Neutrophil (primary cell): Measurements from ENCODE around the gene JAM2.
"Not testable (repeated sequence)": the region's sequence is repeated elsewhere in the genome, so short reads cannot be mapped to it uniquely, and the experiment has no call there.

Source experiments
- H3K27ac ChIP-seq: fragments of 200-600 bp; sonication (generic); 2 replicates; pipeline ENCODE4 v1.5.1; 2016; ENCODE audit warnings: mild to moderate bottlenecking, moderate library complexity
- H3K27me3 ChIP-seq: fragments of 200-600 bp; sonication (generic); 2 replicates; pipeline ENCODE4 v1.6.0; 2016; ENCODE audit warnings: mild to moderate bottlenecking
- H3K36me3 ChIP-seq: fragments of 200-600 bp; sonication (generic); 2 replicates; pipeline ENCODE4 v1.5.1; 2017
- H3K4me1 ChIP-seq, 2 experiments: fragments of 200-600 bp in 1 of 2; sonication (generic) in 1 of 2; 1 replicate in 1 of 2; 2 replicates in 1 of 2; pipeline versions ENCODE4 v1.5.1 to v1.6.1; 2013 to 2016; ENCODE audit warnings: low read depth in 1 of 2, low read length in 1 of 2, mild to moderate bottlenecking in 1 of 2, moderate library complexity in 1 of 2; ENCODE audit not compliant: control insufficient read depth in 1 of 2, insufficient read depth in 1 of 2
- H3K4me3 ChIP-seq, 2 experiments: fragments of 200-600 bp in 1 of 2; sonication (generic) in 1 of 2; 1 replicate in 1 of 2; 2 replicates in 1 of 2; pipeline ENCODE4 v1.5.1; 2013 to 2016; ENCODE audit warnings: low read depth in 1 of 2, low read length in 1 of 2, mild to moderate bottlenecking in 1 of 2, moderate library complexity in 1 of 2
- H3K9me3 ChIP-seq: fragments of 200-600 bp; sonication (generic); 2 replicates; pipeline ENCODE4 v1.5.1; 2016
- CTCF ChIP-seq: fragments of 200-600 bp; sonication (generic); IDR thresholded peaks from 2 replicates; pipeline ENCODE4 v1.5.1; 2016; ENCODE audit warnings: antibody characterized with exemption

The JAM2 gene

GRCh38 chr21:25708467-25709065 lies 69.5 kb downstream of the JAM2 start:
- Histone ChIP-seq H3K4me1 (no peaks in the 10 kb centered on the region), H3K36me3 (no peaks in the 10 kb centered on the region), H3K9me3 (no peaks in the 10 kb centered on the region), H3K4me3 (no peak overlapping the region), H3K27ac (no peak overlapping the region), H3K27me3 (no peaks in the 10 kb centered on the region)
- TF ChIP-seq CTCF = peak; percentile 71

DNA sequence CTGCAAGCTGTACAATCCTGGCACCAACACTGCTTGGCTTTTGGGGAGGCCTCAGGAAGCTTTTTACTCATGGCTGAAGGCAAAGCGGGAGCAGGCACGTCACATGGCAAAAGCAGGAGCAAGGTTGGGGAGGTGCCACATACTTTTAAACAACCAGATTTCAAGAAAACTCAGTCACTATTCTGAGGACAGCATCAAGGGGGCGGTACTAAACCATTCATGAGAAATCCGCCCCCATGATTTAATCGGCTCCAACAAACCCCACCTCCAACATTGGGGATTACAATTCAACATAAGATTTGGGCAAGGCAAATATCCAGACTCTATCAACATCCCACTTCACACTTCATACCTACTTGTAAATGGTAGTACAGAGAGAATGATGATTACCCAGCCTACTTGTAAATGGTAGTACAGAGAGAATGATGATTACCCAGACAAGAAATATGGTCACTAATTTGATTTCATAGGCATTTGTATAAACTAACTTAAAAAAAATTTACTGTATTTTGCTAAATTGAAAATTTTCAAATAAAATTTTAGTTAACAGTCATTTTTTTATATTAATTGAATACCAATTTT lies 70.7 kb downstream of the JAM2 start:
- TF ChIP-seq CTCF = no peak
- H3K9me3 ChIP-seq = no peaks in the 10 kb centered on the region

DNA sequence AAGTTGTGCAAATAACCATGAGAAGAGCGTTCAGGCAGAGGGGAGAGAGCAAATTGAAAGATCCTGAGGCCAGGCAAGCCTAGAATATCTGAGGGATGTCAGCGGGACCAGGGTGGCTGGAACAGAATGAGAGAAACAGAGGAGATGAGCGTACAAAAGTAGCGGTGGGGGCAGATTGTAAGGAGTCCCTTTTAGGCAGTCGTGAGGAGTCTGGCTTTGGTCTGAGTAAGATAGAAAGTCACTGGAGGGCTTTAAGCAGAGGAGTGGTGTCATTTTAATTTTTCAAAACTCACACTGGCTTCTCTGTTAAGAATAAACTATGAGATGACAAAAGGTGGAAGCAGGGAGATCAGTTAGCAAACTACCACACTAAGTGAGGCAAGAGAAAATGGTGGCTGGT lies 71.5 kb downstream of the JAM2 start:
- TF ChIP-seq CTCF = no peak
- Histone ChIP-seq H3K27me3 (no peaks in the 10 kb centered on the region), H3K9me3 (no peaks in the 10 kb centered on the region), H3K36me3 (no peaks in the 10 kb centered on the region), H3K4me1 (no peaks in the 10 kb centered on the region), H3K27ac (no peak overlapping the region), H3K4me3 (no peak overlapping the region)

More for the DNA sequence above, 70.7 kb downstream of the JAM2 start:
- H3K4me3 ChIP-seq = no peak overlapping the region
- H3K27ac ChIP-seq = no peak overlapping the region
- H3K36me3 ChIP-seq = no peaks in the 10 kb centered on the region
- no peaks in the 10 kb centered on the region for H3K27me3 ChIP-seq
- no peaks in the 10 kb centered on the region for H3K4me1 ChIP-seq

DNA sequence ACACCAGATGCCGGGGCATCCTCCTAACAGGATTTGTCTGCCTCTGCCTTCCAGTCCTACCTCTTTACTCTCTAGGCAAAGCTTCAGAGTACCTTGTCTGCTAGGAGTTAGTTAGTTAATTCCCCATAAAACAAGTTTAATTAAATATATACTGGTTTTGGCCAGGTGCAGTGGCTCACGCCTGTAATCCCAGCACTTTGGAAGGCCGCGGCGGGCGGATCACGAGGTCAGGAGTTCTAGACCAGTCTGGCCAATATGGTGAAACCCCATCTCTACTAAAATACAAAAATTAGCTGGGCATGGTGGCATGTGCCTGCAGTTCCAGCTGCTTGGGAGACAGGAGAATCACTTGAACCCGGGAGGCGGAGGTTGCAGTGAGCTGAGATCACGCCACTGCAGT lies 75.0 kb downstream of the JAM2 start:
- not testable (repeated sequence) for H3K9me3 ChIP-seq, H3K27me3 ChIP-seq, H3K36me3 ChIP-seq, H3K27ac ChIP-seq, H3K4me3 ChIP-seq, H3K4me1 ChIP-seq

- no peaks in the 10 kb centered on the region for H3K4me1 ChIP-seq
- no peak overlapping the region for H3K4me3 ChIP-seq
- H3K27me3 ChIP-seq = no peaks in the 10 kb centered on the region
- no peaks in the 10 kb centered on the region for H3K9me3 ChIP-seq
- peaks cover 23% of the 10 kb centered on the region for H3K36me3 ChIP-seq
- H3K27ac ChIP-seq = no peak overlapping the region
- TF ChIP-seq CTCF = no peak
Measured at GRCh38 chr21:25717491-25718147, 78.6 kb downstream of the JAM2 start.

- H3K4me3 ChIP-seq = no peak overlapping the region
- no peaks in the 10 kb centered on the region for H3K4me1 ChIP-seq
- H3K9me3 ChIP-seq = no peaks in the 10 kb centered on the region
- no peak overlapping the region for H3K27ac ChIP-seq
- peaks cover 56% of the 10 kb centered on the region for H3K36me3 ChIP-seq
- H3K27me3 ChIP-seq = no peaks in the 10 kb centered on the region
- TF ChIP-seq CTCF = no peak
Measured at GRCh38 chr21:25721987-25722386, 82.9 kb downstream of the JAM2 start.
